Measurements from ENCODE around the gene ARHGAP10. TPM values are rescaled to one million over a fixed set of nuclear protein-coding genes. Genes with fewer than 3 reads are reported as not detected.
A peak's percentile ranks its signal among the peaks of the same experiment; 100 is the strongest.

ARHGAP10 gene, protein sequence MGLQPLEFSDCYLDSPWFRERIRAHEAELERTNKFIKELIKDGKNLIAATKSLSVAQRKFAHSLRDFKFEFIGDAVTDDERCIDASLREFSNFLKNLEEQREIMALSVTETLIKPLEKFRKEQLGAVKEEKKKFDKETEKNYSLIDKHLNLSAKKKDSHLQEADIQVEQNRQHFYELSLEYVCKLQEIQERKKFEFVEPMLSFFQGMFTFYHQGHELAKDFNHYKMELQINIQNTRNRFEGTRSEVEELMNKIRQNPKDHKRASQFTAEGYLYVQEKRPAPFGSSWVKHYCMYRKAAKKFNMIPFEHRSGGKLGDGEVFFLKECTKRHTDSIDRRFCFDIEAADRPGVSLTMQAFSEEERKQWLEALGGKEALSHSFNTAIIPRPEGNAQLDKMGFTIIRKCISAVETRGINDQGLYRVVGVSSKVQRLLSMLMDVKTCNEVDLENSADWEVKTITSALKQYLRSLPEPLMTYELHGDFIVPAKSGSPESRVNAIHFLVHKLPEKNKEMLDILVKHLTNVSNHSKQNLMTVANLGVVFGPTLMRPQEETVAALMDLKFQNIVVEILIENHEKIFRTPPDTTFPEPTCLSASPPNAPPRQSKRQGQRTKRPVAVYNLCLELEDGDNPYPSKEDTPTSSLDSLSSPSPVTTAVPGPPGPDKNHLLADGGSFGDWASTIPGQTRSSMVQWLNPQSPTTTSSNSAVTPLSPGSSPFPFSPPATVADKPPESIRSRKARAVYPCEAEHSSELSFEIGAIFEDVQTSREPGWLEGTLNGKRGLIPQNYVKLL
- total RNA-seq (2022) (33.2 and 36.6 TPM in 2 replicates), Bru-seq, nascent RNA (percentile 82 among the genes with signal in this experiment), BruChase-seq, experiment 1, labeled RNA remaining after a 2-hour chase (percentile 74 among the genes with signal in this experiment), BruChase-seq, experiment 2, labeled RNA remaining after a 6-hour chase (percentile 72 among the genes with signal in this experiment)
- long read RNA-seq, transcript ARHGAP10-201 (23 exons, 3,299 nt) = major isoform, 5 of 15 reads
- long read RNA-seq, partial matches to known transcripts = 3 of 15 reads
- long read RNA-seq, other reads (novel, unspliced or antisense) = 7 of 15 reads

DNA sequence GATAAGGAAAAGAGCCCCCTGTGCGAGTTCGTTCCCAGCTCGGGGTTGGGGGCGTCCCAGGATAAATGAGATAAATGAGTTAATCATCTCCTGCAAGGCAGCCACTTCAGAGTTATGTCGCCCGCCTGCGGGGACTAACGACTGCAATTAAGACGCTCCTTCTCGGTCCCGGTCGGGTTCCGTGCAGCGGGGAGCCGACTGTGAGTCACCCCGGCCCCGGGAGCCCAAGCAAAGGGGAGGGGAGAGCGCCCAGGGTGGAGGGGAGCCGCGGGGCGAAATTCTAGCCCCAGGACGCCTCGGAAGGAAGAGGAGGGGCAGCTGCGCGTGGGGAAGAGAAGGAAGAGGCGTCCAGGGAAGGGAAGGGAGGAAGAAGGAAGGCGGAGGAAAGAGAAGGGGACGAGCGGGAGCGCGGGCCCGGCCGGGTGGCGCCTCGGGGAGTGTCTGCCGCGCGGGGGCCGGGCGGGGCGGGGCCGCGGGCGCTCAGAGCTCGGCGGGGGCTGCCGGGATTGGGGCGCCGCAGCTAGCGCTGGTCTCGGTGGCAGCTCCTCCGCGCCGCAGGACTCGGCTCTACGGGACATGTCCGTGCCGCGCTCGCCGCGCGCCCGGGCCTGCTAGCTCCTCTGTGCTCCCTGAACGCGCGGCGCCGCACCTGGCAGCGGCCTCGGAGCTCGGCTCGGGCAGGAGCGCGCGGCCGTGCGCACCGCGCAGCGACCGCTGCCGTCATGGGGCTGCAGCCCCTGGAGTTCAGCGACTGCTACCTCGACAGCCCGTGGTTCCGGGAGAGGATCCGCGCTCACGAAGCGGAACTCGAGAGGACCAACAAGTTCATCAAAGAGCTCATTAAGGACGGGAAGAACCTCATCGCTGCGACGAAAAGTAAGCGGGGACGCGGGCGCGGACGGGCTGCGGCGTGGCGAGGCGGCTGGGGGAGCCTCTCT is at the start of gene ARHGAP10:
Gene ARHGAP10 (plus strand): TSS at position 509 of the 938 bp plus-strand sequence. CDS start 214 bp downstream, at position 723.
- TSS peak; percentile 61 for BruUV-seq (replicated peaks)
- CTCF ChIA-PET = interaction anchor here (0.7 to 1.5 kb wide), 5 partner anchors 28 to 135 kb away, joined by 3 to 11 read pairs (median 3); no protein-coding TSS in a partner anchor
- Histone ChIP-seq H3K9me3 (no peaks in the 10 kb centered on the region), H3K4me3 (ENCODE audit: low read depth, low read length) (peak within 1 kb of the TSS; percentile 96), H3K27me3 (replicated peaks; ENCODE audit: control insufficient read depth, insufficient read depth, low read length) (no peaks in the 10 kb centered on the region), H3K4me1 (peaks cover 32% of the 10 kb centered on the region), H3K36me3 (ENCODE audit: control insufficient read depth, insufficient read depth, low read length) (no peaks in the 10 kb centered on the region)
- DNase-seq = peak; percentile 71 to 73
- H3K4me1 Mint-ChIP-seq (ENCODE audit: low read depth, unreplicated experiment) = peaks cover 44% of the 10 kb centered on the region
- no peaks in the 10 kb centered on the region for H3K36me3 Mint-ChIP-seq (ENCODE audit: insufficient read depth, unreplicated experiment)
- peak within 1 kb of the TSS; percentile 38 for H3K27ac Mint-ChIP-seq (ENCODE audit: unreplicated experiment)
- intact Hi-C loops (cut with micrococcal nuclease; ENCODE audit: unreplicated experiment) = loop anchor here (1.0 to 2.0 kb wide), 2 partner anchors 24 to 47 kb away; partner anchors contain the start of gene PRMT9
- POLR2A ChIA-PET = interaction anchor here (0.7 to 1.4 kb wide), 4 partner anchors 10 to 115 kb away, joined by 3 to 5 read pairs (median 4); partner anchors contain the start of genes PRMT9 and TMEM184C
- H3K9me3 Mint-ChIP-seq (ENCODE audit: unreplicated experiment) = no peaks in the 10 kb centered on the region
- H3K27me3 Mint-ChIP-seq (ENCODE audit: insufficient read depth, unreplicated experiment) = no peaks in the 10 kb centered on the region
- peak within 1 kb of the TSS; percentile 79 for H3K4me3 Mint-ChIP-seq (ENCODE audit: unreplicated experiment)
- TF ChIP-seq, protein P1, sequence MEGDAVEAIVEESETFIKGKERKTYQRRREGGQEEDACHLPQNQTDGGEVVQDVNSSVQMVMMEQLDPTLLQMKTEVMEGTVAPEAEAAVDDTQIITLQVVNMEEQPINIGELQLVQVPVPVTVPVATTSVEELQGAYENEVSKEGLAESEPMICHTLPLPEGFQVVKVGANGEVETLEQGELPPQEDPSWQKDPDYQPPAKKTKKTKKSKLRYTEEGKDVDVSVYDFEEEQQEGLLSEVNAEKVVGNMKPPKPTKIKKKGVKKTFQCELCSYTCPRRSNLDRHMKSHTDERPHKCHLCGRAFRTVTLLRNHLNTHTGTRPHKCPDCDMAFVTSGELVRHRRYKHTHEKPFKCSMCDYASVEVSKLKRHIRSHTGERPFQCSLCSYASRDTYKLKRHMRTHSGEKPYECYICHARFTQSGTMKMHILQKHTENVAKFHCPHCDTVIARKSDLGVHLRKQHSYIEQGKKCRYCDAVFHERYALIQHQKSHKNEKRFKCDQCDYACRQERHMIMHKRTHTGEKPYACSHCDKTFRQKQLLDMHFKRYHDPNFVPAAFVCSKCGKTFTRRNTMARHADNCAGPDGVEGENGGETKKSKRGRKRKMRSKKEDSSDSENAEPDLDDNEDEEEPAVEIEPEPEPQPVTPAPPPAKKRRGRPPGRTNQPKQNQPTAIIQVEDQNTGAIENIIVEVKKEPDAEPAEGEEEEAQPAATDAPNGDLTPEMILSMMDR (IDR thresholded peaks at IDR 0.05; ENCODE audit: insufficient read depth in 1 of 2, low read depth in 1 of 2, low read length in 1 of 2, severe bottlenecking in 1 of 2, unreplicated experiment in 1 of 2) = no peak

DNA sequence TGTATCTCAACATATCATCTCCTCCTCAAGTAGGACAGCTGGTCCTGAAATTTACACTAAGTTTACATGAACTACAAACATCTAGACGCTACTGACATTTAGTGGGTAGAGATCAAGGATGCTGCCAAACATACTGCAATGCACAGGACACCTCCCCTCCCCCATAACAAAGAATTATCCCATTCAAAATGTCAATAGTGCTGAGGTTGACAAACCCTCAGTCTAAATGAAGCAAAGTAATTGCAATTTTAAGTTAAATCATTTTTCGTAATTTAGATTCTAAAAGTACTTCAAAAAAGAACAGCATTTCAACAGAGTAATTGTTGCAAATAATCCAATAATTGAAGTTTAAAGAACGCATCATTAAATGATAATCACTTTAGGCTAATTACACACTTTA is 49.1 kb upstream of the ARHGAP10 start:
- intact Hi-C loops (cut with micrococcal nuclease; ENCODE audit: unreplicated experiment) = loop anchor here (5.0 kb wide), 1 partner anchor 65 kb away; the partner anchor contains the start of gene TMEM184C
- peaks cover 8% of the 10 kb centered on the region for H3K4me1 ChIP-seq
- TF ChIP-seq, protein P1 (IDR thresholded peaks at IDR 0.05; ENCODE audit: insufficient read depth in 1 of 2, low read depth in 1 of 2, low read length in 1 of 2, severe bottlenecking in 1 of 2, unreplicated experiment in 1 of 2) = no peak
- H3K4me1 Mint-ChIP-seq (ENCODE audit: low read depth, unreplicated experiment) = no peaks in the 10 kb centered on the region
- H3K9me3 Mint-ChIP-seq (ENCODE audit: unreplicated experiment) = no peaks in the 10 kb centered on the region
- ChIA-PET POLR2A (interaction anchor here (2.0 kb wide), 1 partner anchor 65 kb away, joined by 14 read pairs; the partner anchor contains the start of gene TMEM184C), CTCF (interaction anchor here (2.4 kb wide), 1 partner anchor 184 kb away, joined by 20 read pairs; no protein-coding TSS in a partner anchor)
- peak overlapping the region; percentile 85 for H3K27ac Mint-ChIP-seq (ENCODE audit: unreplicated experiment)
- H3K9me3 ChIP-seq = no peaks in the 10 kb centered on the region
- H3K4me3 ChIP-seq (ENCODE audit: low read depth, low read length) = peak overlapping the region; percentile 74
- H3K27me3 Mint-ChIP-seq (ENCODE audit: insufficient read depth, unreplicated experiment) = no peaks in the 10 kb centered on the region
- peaks cover 25% of the 10 kb centered on the region for H3K36me3 Mint-ChIP-seq (ENCODE audit: insufficient read depth, unreplicated experiment)
- DNase-seq = no peak
- H3K4me3 Mint-ChIP-seq (ENCODE audit: unreplicated experiment) = peak overlapping the region; percentile 90
- H3K36me3 ChIP-seq (ENCODE audit: control insufficient read depth, insufficient read depth, low read length) = no peaks in the 10 kb centered on the region
- no peaks in the 10 kb centered on the region for H3K27me3 ChIP-seq (replicated peaks; ENCODE audit: control insufficient read depth, insufficient read depth, low read length)
- no TSS peak for BruUV-seq (replicated peaks)
